IMR-90 (cell line): Measurements from ENCODE around the gene HIF1A.

Experiments
- BHLHE40 ChIP-seq: fragments of 150-350 bp; IDR thresholded peaks from 2 replicates; pipeline ENCODE4 v1.6.1; 2016; ENCODE audit warnings: mild to moderate bottlenecking, low read depth, low read length
- CEBPB ChIP-seq: IDR thresholded peaks from 2 replicates; pipeline ENCODE4 v1.6.1; 2012; ENCODE audit warnings: low read depth, low read length, improper control_type of control experiment
- CHD1 ChIP-seq: IDR thresholded peaks from 2 replicates; pipeline ENCODE4 v1.6.1; 2012; ENCODE audit warnings: low read depth, low read length, improper control_type of control experiment
- CTCF ChIP-seq: conservative IDR thresholded peaks from 2 replicates; pipeline ENCODE4 v1.5.1; 2012; ENCODE audit warnings: mild to moderate bottlenecking, low read depth, low read length, improper control_type of control experiment
- ELK1 ChIP-seq: fragments of 150-350 bp; IDR thresholded peaks from 2 replicates; pipeline ENCODE4 v1.6.1; 2016; ENCODE audit warnings: low read depth, mild to moderate bottlenecking, low read length, moderate library complexity, borderline replicate concordance
- FOS ChIP-seq: fragments of 150-350 bp; IDR thresholded peaks from 2 replicates; pipeline ENCODE4 v1.6.1; 2016; ENCODE audit warnings: low read depth, low read length
- MXI1 ChIP-seq: IDR thresholded peaks from 2 replicates; pipeline ENCODE4 v1.6.1; 2012; ENCODE audit warnings: low read depth, mild to moderate bottlenecking, low read length, moderate library complexity, borderline replicate concordance
- NFE2L2 ChIP-seq: fragments of 150-350 bp; IDR thresholded peaks from 2 replicates; pipeline ENCODE4 v1.6.1; 2016; ENCODE audit warnings: low read depth, mild to moderate bottlenecking, low read length
- POLR2A ChIP-seq: IDR thresholded peaks from 2 replicates; pipeline ENCODE4 v1.6.1; 2012; ENCODE audit warnings: mild to moderate bottlenecking, low read depth, low read length
- RAD21 ChIP-seq: IDR thresholded peaks from 2 replicates; pipeline ENCODE4 v1.6.1; 2012; ENCODE audit warnings: low read length, improper control_type of control experiment
- RCOR1 ChIP-seq: IDR thresholded peaks from 2 replicates; pipeline ENCODE4 v1.6.1; 2012; ENCODE audit warnings: mild to moderate bottlenecking, low read length, improper control_type of control experiment; ENCODE audit not compliant: insufficient replicate concordance
- RFX5 ChIP-seq: IDR thresholded peaks from 2 replicates; pipeline ENCODE4 v1.8.0; 2012; ENCODE audit warnings: low read depth, mild to moderate bottlenecking, low read length, moderate library complexity
- SMC3 ChIP-seq: fragments of 150-350 bp; IDR thresholded peaks from 2 replicates; pipeline ENCODE4 v1.6.1; 2016; ENCODE audit warnings: low read depth, mild to moderate bottlenecking, antibody characterized with exemption, low read length, moderate library complexity
- USF2 ChIP-seq: fragments of 150-350 bp; IDR thresholded peaks from 2 replicates; pipeline ENCODE4 v1.6.1; 2017; ENCODE audit warnings: mild to moderate bottlenecking, antibody characterized with exemption, low read length, low read depth

GRCh38 chr14:61703342-61704129 is 8.2 kb downstream of the HIF1A start:
- TF ChIP-seq CTCF (no peak), POLR2A (no peak), BHLHE40 (no peak), NFE2L2 (no peak), RFX5 (no peak), RAD21 (no peak), CEBPB (no peak), SMC3 (no peak), MXI1 (no peak), CHD1 (no peak), RCOR1 (no peak), FOS (no peak), USF2 (no peak), ELK1 (no peak)
